T1000 (cell line): ENCODE measurements around the gene HECTD4.
"Not testable (repeated sequence)": the region's sequence is repeated elsewhere in the genome, so short reads cannot be mapped to it uniquely, and the experiment has no call there.

ENCODE experiments used
- DNase-seq: peaks from one replicate; lab custom pipeline; 2025; ENCODE audit warnings: mixed read lengths; lab: John Stamatoyannopoulos, UW

Gene HECTD4

GRCh38 chr12:112381883-112382796 lies at the start of gene HECTD4:
TSS of gene HECTD4 (minus strand) at chr12:112382431. CDS start at chr12:112382128, 303 bp downstream.
- peak; percentile 72 for DNase-seq

GRCh38 chr12:112431965-112432364 lies 49.7 kb upstream of the HECTD4 start:
- no peak for DNase-seq

GRCh38 chr12:112430929-112431328 lies 48.7 kb upstream of the HECTD4 start:
- no peak for DNase-seq

DNA sequence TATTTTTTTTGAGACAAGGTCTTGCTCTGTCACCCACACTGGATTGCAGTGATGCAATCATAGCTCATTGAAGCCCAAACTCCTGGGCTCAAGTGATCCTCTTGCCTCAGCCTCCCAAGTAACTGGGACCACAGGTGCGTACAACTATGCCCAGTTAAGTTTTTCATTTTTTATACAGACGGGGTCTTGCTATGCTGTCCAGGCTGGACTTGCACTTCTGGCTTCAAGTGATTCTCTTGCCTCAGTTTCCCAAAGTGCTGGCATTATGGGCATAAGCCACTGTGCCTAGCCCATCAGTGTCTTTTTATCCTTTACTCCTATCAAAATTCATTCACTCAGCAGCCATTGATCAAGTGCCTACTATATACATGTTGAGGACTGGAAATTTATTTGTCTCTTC lies 45.5 kb upstream of the HECTD4 start:
- DNase-seq = no peak

- no peak for DNase-seq
Measured at GRCh38 chr12:112425582-112426382, 43.6 kb upstream of the HECTD4 start.

DNA sequence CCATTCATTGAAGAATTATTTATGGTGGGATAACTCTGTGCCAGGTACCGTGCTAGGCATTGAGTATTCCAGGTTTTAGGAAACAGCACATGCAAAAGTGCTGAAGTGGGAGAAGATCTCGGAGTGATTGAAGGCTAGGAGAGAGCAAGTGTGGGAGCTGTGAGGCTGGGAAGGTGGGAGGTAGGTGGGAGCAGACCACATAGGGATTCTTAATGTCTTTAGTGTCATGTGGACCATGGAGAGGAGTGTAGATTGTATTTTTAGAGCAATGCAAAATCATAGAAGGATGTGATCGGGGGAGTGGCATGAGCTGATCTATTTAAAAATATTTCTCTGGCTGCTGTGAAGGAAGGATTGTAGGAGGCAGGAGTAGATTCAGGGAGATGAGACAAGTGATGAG lies 41.9 kb upstream of the HECTD4 start:
- DNase-seq = no peak

- DNase-seq = no peak
Measured at GRCh38 chr12:112422531-112422930, 40.3 kb upstream of the HECTD4 start.

DNA sequence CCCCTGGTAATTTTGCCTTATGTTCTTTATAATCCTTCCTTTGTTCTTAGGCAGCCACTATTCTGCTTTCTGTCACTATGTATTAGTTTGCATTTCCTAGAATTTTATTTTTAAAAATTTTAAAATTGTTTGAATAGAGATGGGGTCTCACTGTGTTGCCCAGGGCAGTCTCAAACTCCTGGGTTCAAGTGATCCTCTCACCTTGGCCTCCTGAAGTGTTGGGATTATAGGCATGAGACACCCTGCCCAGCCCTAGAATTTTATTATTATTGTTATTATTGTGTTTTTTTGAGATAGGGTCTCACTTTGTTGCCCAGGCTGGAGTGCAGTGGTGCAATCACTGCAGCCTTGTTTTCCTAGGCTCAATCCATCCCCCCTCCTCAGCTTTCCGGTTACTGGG lies 39.1 kb upstream of the HECTD4 start:
- DNase-seq = no peak

DNA sequence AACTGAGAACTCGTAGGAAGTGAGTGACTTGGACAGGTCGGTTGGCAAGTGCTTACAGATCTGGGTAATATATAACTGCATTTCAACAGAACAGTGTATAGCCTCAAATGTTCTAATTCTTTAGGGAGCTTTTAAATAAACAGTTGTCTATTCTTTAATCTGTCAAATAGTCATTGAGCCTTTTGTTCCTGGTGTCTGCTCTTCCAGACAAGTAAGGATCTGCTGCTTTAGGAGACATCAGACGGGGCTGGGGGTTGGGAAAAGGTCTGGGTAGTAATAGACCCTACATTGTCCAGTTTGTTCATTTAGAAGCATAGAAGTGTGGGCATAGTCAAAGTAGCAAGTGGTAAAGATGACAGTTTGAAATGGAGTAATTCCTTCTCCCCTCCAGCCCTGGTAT lies 38.5 kb upstream of the HECTD4 start:
- DNase-seq = no peak

DNA sequence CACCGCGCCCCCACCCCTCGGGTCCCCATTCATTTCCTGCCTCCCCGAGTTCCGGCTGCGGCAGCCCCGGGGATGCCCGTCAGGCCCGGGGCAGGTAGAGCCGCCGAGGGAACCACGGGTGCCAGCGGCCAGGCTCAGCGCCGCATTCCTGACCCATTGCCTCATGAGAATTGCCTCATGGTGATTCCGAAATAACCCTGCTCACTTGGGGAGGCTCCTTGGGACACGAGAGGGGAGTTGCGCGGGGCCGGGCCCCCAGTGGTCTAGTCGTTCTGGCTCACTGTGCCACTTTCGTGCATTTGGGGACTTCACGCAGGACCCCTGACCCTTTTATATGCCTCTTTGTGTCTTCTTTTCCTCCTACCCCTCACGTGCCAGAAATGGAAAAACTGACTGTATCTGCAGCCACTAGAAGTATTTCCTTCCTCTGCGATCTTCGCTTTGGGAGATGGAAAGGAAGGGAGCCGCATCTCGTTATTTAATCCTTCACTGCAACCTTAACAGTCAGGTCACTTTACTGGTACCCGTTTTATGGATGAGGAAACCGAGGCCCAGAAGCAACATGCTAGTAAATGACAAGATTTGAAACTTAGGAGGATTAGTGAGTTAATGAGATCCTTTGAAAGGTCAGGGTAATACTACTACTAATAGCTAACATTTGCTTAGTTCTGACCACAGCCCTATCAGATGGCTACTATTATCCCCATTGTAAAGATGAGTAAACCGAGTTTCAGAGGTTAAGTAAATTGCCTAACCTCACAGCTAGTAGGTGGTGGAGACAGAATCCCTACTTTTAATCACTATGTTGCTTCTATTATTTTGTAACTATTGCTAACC lies 37.3 kb upstream of the HECTD4 start:
- DNase-seq = peak; percentile 74

DNA sequence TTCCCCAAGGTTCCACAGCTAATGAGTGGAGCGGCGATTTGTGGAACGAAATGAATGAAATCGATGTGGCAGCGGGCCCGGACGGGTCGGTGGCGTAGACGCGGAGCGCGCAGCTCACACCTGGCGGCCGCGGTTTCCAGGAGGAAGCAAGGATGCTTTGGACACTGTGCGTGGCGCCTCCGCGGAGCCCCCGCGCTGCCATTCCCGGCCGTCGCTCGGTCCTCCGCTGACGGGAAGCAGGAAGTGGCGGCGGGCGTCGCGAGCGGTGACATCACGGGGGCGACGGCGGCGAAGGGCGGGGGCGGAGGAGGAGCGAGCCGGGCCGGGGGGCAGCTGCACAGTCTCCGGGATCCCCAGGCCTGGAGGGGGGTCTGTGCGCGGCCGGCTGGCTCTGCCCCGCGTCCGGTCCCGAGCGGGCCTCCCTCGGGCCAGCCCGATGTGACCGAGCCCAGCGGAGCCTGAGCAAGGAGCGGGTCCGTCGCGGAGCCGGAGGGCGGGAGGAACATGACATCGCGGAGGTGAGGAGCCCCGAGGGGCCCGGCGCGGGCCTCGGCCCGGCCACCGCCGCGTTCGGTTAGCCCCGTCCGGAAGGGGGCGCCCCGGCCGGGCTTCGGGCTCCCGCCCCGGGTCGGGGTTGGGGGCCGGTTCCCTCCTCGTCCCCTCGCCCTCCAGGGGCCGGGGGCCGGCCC lies 36.5 kb upstream of the HECTD4 start, which contains the start of gene PTPN11:
TSS of gene PTPN11 (plus strand) at position 340 of the 689 bp plus-strand sequence. CDS start at position 505, 165 bp downstream.
- peak; percentile 76 for DNase-seq

DNA sequence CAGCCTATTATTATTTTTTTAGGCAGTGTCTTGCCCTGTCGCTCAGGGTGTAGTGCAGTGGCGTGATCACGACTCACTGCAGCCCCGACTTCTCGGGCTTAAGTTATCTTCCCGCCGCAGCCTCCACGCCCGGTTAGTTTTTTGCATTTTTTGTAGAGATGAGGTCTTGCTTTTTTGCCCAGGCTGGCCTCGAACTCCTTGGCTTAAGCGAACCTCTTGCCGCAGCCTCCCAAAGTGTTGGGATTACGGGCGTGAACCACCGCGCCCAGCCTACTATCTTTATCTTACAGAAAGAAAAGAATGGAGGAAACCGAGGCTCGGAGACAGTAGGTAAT lies 36.0 kb upstream of the HECTD4 start:
- DNase-seq = no peak

- not testable (repeated sequence) for DNase-seq
Measured at GRCh38 chr12:112415457-112415856, 33.2 kb upstream of the HECTD4 start.

DNA sequence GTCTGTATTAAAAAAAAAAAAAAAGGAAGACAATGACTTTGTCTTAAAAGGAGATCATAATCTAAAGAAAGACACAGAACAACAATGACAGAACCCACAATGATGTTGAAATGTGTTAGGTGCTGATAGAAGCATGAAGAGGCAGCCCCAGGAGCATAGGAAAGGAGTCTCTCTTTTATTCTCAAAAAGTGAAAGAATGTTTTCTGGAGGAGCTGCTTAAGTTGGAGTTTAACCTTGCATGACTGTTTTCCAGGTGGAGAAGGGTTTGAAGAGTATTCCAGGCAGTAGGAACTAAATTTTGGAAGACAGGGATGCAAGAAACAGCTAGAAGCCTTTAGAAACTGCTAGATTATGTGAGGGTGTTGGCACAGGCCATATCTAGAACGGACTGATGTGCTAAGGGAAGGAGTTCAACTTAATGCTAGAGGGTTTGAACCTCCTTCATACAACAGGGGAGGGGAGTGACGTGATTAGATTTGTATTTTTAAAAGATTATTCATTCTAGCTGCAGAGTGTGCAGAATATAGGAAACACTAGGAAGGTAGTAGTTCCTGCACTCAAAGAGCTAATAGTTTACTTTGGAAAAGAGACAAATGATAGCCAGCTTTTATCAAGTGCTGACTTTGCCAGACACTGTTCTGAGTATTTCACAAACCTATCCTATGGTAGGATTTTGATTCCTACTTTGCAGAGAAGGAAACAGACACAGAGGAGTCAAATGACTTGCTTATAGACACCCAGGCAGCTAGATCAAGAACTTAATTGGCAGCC lies 31.8 kb upstream of the HECTD4 start:
- DNase-seq = no peak

DNA sequence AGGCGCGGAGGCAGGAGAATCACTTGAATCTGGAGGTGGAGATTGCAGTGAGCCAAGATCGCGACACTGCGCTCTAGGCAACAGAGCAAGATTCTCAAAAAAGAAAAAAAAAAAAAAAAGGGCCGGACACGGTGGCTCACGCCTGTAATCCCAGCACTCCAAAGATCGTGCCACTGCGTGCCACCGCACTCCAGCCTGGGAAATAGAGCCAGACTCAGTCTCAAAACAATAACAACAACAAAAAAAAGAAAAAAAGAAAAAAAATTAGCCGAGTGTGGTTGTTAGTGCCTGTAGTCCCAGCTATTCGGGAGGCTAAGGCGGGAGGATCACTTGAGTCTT lies 27.6 kb upstream of the HECTD4 start:
- DNase-seq = no peak

DNA sequence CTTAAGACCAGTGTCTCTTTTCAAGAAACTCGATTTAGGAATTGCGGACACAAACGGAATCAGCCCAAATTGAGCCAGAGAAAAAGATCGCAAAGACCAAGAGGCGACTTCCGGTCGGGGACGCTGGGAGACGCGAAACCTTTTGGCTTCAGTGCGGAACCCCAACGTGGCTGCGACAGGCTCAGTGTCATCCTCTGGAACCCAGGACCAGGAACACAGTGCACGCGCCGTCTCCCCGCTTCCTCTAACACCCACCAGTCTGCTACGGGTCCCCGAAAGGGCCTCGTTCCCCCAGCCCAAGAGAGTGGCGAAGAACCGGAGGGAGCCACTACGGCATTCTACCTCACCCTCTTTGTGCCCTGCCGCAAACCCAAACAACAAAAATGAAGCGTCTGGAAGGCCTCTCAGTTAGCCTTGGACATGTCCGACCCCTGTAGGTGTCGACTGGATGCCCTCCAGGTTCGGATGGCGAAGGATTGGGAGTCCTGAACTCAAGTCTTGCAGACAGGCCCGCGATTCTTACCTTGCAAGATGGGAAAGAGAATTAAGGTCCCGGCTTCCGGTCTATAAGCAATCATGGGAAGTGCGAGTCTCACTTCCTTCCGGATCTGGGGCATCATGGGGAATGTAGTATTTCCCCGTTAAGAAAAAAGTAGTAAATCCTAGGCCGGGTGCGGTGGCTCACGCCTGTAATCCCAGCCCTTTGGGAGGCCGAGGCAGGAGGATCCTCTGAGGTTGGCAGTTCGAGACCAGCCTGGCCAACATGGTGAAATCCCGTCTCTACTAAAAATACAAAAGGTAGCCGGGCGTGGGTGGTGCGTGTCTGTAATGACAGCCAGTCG lies 27.1 kb upstream of the HECTD4 start, which contains the start of gene RPL6:
TSS of gene RPL6 (minus strand) at position 542 of the 842 bp plus-strand sequence. CDS start 949 bp downstream, outside the sequence.
- peak; percentile 73 for DNase-seq

- no peak for DNase-seq
Measured at GRCh38 chr12:112408621-112409020, 26.4 kb upstream of the HECTD4 start.

DNA sequence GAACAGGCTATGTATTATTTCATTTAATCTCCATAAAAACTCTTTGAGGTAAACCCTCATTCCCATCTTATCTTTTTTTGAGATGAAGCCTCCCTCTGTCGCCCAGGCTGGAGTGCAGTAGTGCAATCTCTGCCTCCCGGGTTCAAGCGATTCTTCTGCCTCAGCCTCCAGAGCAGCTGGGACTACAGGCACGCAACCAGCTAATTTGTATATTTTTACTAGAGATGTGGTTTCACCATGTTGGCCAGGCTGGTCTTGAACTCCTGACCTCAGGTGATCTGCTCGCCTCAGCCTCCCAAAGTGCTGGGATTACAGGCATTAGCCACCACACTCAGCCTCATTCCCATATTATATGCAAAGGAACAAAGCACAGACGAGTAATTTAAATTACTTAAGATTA lies 25.5 kb upstream of the HECTD4 start:
- DNase-seq = not testable (repeated sequence)
